Ovary (tissue), 9 donors: ENCODE data around the gene CPVL. TPM values are rescaled to one million over a fixed set of nuclear protein-coding genes. Genes with fewer than 3 reads are reported as not detected.

ENCODE experiments used
- DNase-seq, 5 donors: peaks; one replicate each; pipeline ENCODE4 v3.0.0-alpha.2; 2019 to 2020
- H3K27ac ChIP-seq, 2 donors: fragments of 200-600 bp; one replicate each; pipeline versions ENCODE4 v1.5.1 to v1.8.0; 2019 to 2022
- H3K27me3 ChIP-seq: fragments of 200-600 bp; one replicate; pipeline ENCODE4 v1.8.0; 2022
- H3K36me3 ChIP-seq: fragments of 200-600 bp; sonication (generic); one replicate; pipeline ENCODE4 v1.5.1; 2019
- H3K4me1 ChIP-seq: one replicate; pipeline ENCODE4 v1.8.1; 2013; ENCODE audit warnings: mild to moderate bottlenecking, moderate library complexity; ENCODE audit not compliant: insufficient read depth
- H3K4me3 ChIP-seq: fragments of 200-600 bp; sonication (generic); one replicate; pipeline ENCODE4 v1.5.1; 2017
- H3K9me3 ChIP-seq, 2 donors: fragments of 200-600 bp in 1 of 2; sonication (generic) in 1 of 2; one replicate each; pipeline versions ENCODE4 v1.5.1 to v1.8.1; 2013 to 2019; ENCODE audit warnings: mild to moderate bottlenecking in 1 of 2, moderate library complexity in 1 of 2
- EP300 ChIP-seq: sonication (generic); formaldehyde crosslinking; IDR thresholded peaks from one replicate; pipeline ENCODE4 v1.6.1; 2017; ENCODE audit warnings: antibody characterized with exemption
- POLR2A ChIP-seq: fragments of 450-650 bp; IDR thresholded peaks from one replicate; pipeline ENCODE4 v1.6.1; 2017; ENCODE audit warnings: antibody characterized with exemption, mild to moderate bottlenecking, moderate library complexity
- WGBS, 3 donors: extraction: QIAGEN DNeasy Blood & Tissue Kit in 1 of 3; methylation state at CpG; one replicate each; pipeline versions ENCODE4 v1.1.5 to v1.1.7; 2013 to 2017; 5-methylcytosine and 5-hydroxymethylcytosine counted together
- intact Hi-C, 4 donors: fragments of 100-400 bp; cut with DNase I; formaldehyde crosslinking; loops; one replicate each; pipeline versions ENCODE4 v1.11.0 to v1.15.1; 2022 to 2023
- polyA plus RNA-seq, 2 donors: library from polyadenylated mRNA; stranded (reverse); fragments of 200-250 nt in 1 of 2; fragments of 350-450 nt in 1 of 2; fragmentation: Illumina TruSeq in 1 of 2; extraction: RNeasy Lipid Tissue Mini Kit (QIAGEN cat#74804) in 1 of 2; gene quantifications; one replicate each; pipeline ENCODE4 v1.2.3, GENCODE V29; 2013 to 2014
- total RNA-seq, 7 donors: library from RNA; depleted of rRNA in 2 of 7; stranded (reverse); fragments of >200 nt in 2 of 7; fragmentation: NEBNext Ultra II Directional in 3 of 7; extraction: Animal tissue kit (Norgen Biotek cat#: 25700) in 3 of 7; gene quantifications; one replicate each; pipeline versions ENCODE4 v1.1.0 to v1.2.4, GENCODE V29; 2016 to 2023
- TF ChIP-seq, protein P1 (sequence below), 3 donors: fragments of 450-650 bp in 2 of 3; fragments of 200-600 bp in 1 of 3; IDR thresholded peaks; one replicate each; pipeline versions ENCODE4 v1.5.1 to v1.8.0; 2016 to 2022; ENCODE audit warnings: antibody characterized with exemption in 3 of 3, mild to moderate bottlenecking in 1 of 3
- donor health status: DM: no; HTN: no; CAD: no; lungs with moderate emphysema.
- donor health status: DM: no; HTN: no; CAD: no.
- donor health status: Bipolar disorder and iron deficiency.
- donor health status: DM: yes; HTN: yes; CAD: no.
- donor health status: DM: no; HTN: no; CAD: no.
- donor health status: DM: yes; HTN: yes; CAD: no.

The CPVL gene
- total and polyA plus RNA-seq, 9 donors: 10.6 to 88.9 (median 20.9) TPM

DNA sequence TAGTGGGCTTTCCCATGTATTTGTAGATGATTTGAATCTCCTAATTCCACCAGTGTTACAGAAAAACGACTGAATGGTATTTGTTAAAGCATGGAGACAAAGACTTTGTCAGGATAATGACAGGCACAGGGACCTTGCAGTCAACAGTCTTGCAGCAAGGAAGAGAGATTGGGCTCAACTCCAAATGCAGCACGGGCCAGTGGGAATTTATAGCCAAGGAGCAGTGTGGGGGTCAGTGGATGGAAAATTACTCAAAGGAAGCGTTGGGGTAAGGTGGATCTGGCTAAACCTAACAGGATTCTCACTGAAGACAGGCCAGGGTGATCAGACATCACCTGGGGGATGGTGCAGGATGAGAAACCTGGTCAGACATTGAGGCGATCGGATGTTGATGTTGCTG lies 24.3 kb downstream of the CPVL start:
- Histone ChIP-seq H3K27me3 (no peaks in the 10 kb centered on the region), H3K36me3 (no peaks in the 10 kb centered on the region), H3K27ac (no peak overlapping the region), H3K4me3 (no peak overlapping the region), H3K4me1 (no peaks in the 10 kb centered on the region), H3K9me3 (no peaks in the 10 kb centered on the region)
- no peak for DNase-seq
- TF ChIP-seq, protein P1, sequence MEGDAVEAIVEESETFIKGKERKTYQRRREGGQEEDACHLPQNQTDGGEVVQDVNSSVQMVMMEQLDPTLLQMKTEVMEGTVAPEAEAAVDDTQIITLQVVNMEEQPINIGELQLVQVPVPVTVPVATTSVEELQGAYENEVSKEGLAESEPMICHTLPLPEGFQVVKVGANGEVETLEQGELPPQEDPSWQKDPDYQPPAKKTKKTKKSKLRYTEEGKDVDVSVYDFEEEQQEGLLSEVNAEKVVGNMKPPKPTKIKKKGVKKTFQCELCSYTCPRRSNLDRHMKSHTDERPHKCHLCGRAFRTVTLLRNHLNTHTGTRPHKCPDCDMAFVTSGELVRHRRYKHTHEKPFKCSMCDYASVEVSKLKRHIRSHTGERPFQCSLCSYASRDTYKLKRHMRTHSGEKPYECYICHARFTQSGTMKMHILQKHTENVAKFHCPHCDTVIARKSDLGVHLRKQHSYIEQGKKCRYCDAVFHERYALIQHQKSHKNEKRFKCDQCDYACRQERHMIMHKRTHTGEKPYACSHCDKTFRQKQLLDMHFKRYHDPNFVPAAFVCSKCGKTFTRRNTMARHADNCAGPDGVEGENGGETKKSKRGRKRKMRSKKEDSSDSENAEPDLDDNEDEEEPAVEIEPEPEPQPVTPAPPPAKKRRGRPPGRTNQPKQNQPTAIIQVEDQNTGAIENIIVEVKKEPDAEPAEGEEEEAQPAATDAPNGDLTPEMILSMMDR (IDR thresholded peaks at IDR 0.05): no peak
- TF ChIP-seq EP300 (no peak), POLR2A (no peak)
- 60 to 70% (median 61%) methylated on average over 5 of the region's 5 CpGs for WGBS, 3 donors
- intact Hi-C loops: no loop called here

DNA sequence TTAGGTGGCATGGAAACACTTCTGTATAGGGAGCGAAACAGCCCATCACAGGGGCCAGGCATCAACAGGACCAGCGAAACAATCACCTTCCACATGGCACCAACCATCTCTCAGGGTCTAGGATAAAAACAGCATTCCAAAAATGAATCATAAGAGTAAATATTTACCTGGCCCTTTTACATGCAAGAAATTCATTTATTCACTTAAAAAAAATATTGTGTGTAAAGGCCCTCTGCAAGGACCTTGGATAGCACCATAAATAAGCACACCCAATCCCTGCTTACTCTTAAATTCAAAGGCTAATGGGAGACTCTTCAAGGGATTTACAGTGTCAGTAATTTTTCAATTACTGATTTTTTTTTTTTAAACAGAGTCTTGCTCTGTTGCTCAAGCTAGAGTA lies 25.4 kb downstream of the CPVL start:
- H3K36me3 ChIP-seq: no peaks in the 10 kb centered on the region
- H3K9me3 ChIP-seq: no peaks in the 10 kb centered on the region
- H3K4me1 ChIP-seq: peaks cover 1% of the 10 kb centered on the region
- H3K27me3 ChIP-seq: no peaks in the 10 kb centered on the region
- TF ChIP-seq, protein P1 (IDR thresholded peaks at IDR 0.05): no peak
- no peak for TF ChIP-seq POLR2A
- TF ChIP-seq EP300: no peak
- no peak overlapping the region for H3K27ac ChIP-seq
- WGBS, 3 donors: 96 to 97% (median 97%) methylated on average over 2 of the region's 2 CpGs
- intact Hi-C loops: no loop called here
- H3K4me3 ChIP-seq: no peak overlapping the region
- DNase-seq: no peak

DNA sequence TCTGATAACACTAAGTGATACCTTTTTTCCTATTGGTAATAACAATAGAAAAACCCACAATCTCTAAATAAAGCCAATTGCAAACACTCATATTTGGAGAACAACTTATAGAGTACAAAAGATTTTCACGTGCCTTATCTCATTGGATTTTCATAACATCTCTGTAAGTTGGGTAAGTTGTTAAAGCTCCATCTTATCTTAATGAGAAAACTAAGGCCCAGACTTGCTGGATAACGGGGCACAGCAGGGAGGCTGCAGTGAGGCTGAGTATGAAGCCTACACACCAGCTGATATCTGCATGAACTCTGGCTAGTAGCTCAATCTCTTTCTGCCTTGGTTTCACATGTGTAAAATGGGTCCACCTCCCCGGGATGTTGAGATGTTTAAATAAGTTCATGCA lies 26.8 kb downstream of the CPVL start:
- TF ChIP-seq EP300 (no peak), POLR2A (no peak)
- TF ChIP-seq, protein P1 (IDR thresholded peaks at IDR 0.05): no peak
- Histone ChIP-seq H3K27ac (no peak overlapping the region), H3K9me3 (no peaks in the 10 kb centered on the region), H3K4me3 (no peak overlapping the region), H3K27me3 (no peaks in the 10 kb centered on the region), H3K36me3 (no peaks in the 10 kb centered on the region), H3K4me1 (peaks cover 5% of the 10 kb centered on the region)
- no peak for DNase-seq
- 65 to 84% (median 70%) methylated on average over 3 of the region's 3 CpGs for WGBS, 3 donors
- intact Hi-C loops: loop anchor here in 1 of 4 donors (10.0 kb wide), 1 partner anchor 285 kb away; no protein-coding TSS in a partner anchor

DNA sequence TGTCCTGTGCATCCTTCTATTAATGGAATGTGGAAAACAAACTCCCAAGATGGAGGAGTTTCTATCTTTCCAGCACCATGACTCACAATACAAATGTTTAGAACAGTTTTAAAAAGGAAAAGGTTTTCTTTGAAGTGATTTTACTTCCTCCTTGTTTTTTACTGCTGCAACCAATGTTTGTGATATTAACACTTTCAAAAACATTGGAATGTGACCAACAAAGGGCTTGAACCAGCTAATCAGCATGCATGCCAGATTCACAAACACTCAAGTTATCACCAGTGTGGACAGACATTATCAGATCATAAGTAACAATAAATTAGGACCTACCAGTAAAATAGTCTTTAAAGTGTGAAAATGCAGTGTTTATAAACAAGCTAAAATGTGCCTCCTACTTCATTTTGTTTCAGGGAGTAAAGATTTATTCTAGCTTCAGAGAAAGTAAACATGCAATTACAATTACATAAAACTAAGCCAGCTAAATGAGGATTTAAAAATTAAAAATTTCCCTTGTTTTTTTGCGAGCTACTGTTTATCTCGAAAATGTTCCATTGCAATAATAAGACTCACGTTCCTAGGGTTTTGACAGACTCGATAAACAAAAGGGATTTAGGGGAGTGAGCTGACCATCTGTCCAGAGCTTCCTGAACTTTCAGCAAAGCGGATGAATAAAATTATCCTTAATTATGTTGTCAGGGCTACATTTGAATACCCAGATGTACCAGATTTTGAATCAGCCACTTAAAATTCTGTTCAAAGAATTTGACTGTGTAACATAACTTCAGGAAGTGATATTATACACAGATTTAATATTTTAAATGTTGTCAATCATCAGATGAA lies 29.8 kb downstream of the CPVL start:
- Histone ChIP-seq H3K36me3 (no peaks in the 10 kb centered on the region), H3K9me3 (no peaks in the 10 kb centered on the region), H3K27ac (no peak overlapping the region), H3K27me3 (no peaks in the 10 kb centered on the region), H3K4me3 (no peak overlapping the region), H3K4me1 (peaks cover 5% of the 10 kb centered on the region)
- intact Hi-C loops: loop anchor here in 1 of 4 donors (10.0 kb wide), 1 partner anchor 288 kb away; no protein-coding TSS in a partner anchor
- TF ChIP-seq, protein P1 (IDR thresholded peaks at IDR 0.05): no peak
- TF ChIP-seq POLR2A: no peak
- no peak for TF ChIP-seq EP300
- no peak for DNase-seq
- 9 to 24% (median 9%) methylated on average over 5 of the region's 5 CpGs for WGBS, 3 donors
